Limb (tissue), 2 donors: ENCODE results near the gene LTBP1.

Experiments used
- DNase-seq, 2 donors: peaks; one replicate each; pipeline ENCODE4 v3.0.0-alpha.2; 2016; ENCODE audit errors: extremely low spot score in 2 of 2

LTBP1 gene

GRCh38 chr2:33110461-33110860 lies 163.7 kb downstream of the LTBP1 start:
- DNase-seq, result no peak

GRCh38 chr2:33111002-33111446 lies 164.3 kb downstream of the LTBP1 start:
- no peak for DNase-seq

GRCh38 chr2:33115196-33115595 lies 168.4 kb downstream of the LTBP1 start:
- DNase-seq, result no peak

- no peak for DNase-seq
These were observed 169.0 kb downstream of the LTBP1 start for GRCh38 chr2:33115728-33116127.

GRCh38 chr2:33116799-33117198 lies 170.0 kb downstream of the LTBP1 start:
- no peak for DNase-seq

GRCh38 chr2:33118651-33119050 lies 171.9 kb downstream of the LTBP1 start:
- no peak for DNase-seq

GRCh38 chr2:33121416-33121815 lies 174.7 kb downstream of the LTBP1 start:
- no peak for DNase-seq

GRCh38 chr2:33121925-33122324 lies 175.2 kb downstream of the LTBP1 start:
- DNase-seq, result no peak

- no peak for DNase-seq
These were observed 176.0 kb downstream of the LTBP1 start for GRCh38 chr2:33122726-33123125.

- DNase-seq, result no peak
These were observed 176.5 kb downstream of the LTBP1 start for GRCh38 chr2:33123216-33123615.

GRCh38 chr2:33126552-33126951 lies 179.8 kb downstream of the LTBP1 start:
- no peak for DNase-seq

GRCh38 chr2:33126958-33127357 lies 180.2 kb downstream of the LTBP1 start:
- no peak for DNase-seq

GRCh38 chr2:33129263-33130053 lies 182.7 kb downstream of the LTBP1 start:
- no peak for DNase-seq

GRCh38 chr2:33130054-33130447 lies 183.3 kb downstream of the LTBP1 start:
- DNase-seq, result no peak

- DNase-seq, result no peak
These were observed 183.8 kb downstream of the LTBP1 start for GRCh38 chr2:33130544-33130943.

GRCh38 chr2:33131111-33131510 lies 184.4 kb downstream of the LTBP1 start:
- DNase-seq, result no peak

- DNase-seq, result peak in 1 of 2 donors; percentile 55
These were observed 185.0 kb downstream of the LTBP1 start for GRCh38 chr2:33131749-33132148.

GRCh38 chr2:33133454-33133952 lies 186.8 kb downstream of the LTBP1 start:
- DNase-seq, result peak in 1 of 2 donors; percentile 38

GRCh38 chr2:33134086-33134771 lies 187.5 kb downstream of the LTBP1 start:
- DNase-seq, result peak; percentile 77 to 93

- peak in 1 of 2 donors; percentile 49 for DNase-seq
These were observed 188.2 kb downstream of the LTBP1 start for GRCh38 chr2:33134791-33135560.

GRCh38 chr2:33135645-33136044 lies 188.9 kb downstream of the LTBP1 start:
- no peak for DNase-seq

GRCh38 chr2:33136056-33136455 lies 189.3 kb downstream of the LTBP1 start:
- no peak for DNase-seq
